ENCODE measurements around the gene LTB4R. TPM values are rescaled to one million over a fixed set of nuclear protein-coding genes. Genes with fewer than 3 reads are reported as not detected.

The LTB4R gene
- total RNA-seq, 1 experiment from 2014 or later: 10.3 TPM

DNA sequence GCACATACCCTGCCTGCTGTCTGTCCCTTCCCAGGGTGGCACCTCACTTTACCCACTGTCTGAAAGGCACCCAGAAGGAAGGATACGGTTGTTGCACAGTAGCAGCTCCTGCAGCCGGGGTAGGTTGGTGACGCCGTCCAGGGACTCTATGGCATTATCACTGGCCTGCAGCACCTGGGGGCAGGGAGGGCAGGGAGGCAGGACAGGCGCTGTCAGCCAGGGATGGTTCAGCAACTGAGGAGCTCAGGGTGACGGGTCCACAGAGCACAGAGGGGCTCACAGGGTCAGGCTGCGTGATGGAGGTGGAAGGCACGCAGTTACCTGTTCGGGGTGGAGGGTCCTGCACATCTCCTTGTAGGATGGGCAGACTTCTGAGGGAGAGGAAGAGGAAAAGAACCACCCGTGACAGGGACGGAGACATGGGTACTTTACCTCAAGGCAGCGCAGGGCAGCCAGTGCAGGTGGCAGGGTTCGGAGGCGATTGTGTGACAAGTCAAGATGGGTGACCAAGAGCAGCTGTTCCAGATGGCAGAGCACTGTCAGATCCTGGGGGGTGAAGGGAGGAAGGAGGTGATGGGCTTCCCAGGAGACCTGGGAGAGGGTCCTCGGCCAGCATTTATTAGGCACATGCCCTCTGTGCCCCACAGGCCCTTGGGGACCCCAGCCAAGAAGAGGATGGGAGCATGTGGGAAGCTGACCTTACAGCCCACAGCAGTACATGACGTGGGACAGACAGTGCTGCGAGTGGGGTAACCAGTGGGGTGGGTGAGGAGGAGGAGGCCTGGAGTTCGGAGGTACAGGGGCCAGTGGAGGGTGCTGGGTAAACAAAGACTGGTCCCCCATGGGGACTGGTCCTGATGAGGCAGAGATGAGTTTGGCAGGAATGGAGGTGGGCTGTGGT is 44.7 kb upstream of the LTB4R start:
- Histone ChIP-seq H3K79me2 (ENCODE audit: low read depth) (no peaks in the 10 kb centered on the region), H3K27me3 (ENCODE audit: insufficient read depth, low read depth) (no peaks in the 10 kb centered on the region), H3K4me2 (no peak overlapping the region), H3F3A (ENCODE audit: insufficient read depth, low read depth) (no peaks in the 10 kb centered on the region), H3K36me3 (ENCODE audit: low read depth) (no peaks in the 10 kb centered on the region), H3K4me1 (replicated peaks; ENCODE audit: insufficient read depth) (peaks cover under 1% of the 10 kb centered on the region; the same call in 1 of the 2 replicates), H3K27ac (no peak overlapping the region), H3K9me3 (ENCODE audit: insufficient read depth, low read depth) (no peaks in the 10 kb centered on the region), H3K9me2 (ENCODE audit: insufficient read depth) (no peaks in the 10 kb centered on the region), H3K4me3 (no peak overlapping the region), H4K20me1 (ENCODE audit: insufficient read depth) (no peaks in the 10 kb centered on the region), H2AFZ (no peak overlapping the region)
- no peak for DNase-seq
- TF ChIP-seq EZH2 (IDR thresholded peaks at IDR 0.05; ENCODE audit: low read depth): no peak
- TF ChIP-seq, protein P1, sequence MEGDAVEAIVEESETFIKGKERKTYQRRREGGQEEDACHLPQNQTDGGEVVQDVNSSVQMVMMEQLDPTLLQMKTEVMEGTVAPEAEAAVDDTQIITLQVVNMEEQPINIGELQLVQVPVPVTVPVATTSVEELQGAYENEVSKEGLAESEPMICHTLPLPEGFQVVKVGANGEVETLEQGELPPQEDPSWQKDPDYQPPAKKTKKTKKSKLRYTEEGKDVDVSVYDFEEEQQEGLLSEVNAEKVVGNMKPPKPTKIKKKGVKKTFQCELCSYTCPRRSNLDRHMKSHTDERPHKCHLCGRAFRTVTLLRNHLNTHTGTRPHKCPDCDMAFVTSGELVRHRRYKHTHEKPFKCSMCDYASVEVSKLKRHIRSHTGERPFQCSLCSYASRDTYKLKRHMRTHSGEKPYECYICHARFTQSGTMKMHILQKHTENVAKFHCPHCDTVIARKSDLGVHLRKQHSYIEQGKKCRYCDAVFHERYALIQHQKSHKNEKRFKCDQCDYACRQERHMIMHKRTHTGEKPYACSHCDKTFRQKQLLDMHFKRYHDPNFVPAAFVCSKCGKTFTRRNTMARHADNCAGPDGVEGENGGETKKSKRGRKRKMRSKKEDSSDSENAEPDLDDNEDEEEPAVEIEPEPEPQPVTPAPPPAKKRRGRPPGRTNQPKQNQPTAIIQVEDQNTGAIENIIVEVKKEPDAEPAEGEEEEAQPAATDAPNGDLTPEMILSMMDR (conservative IDR thresholded peaks at IDR 0.05): no peak
- CTCF ChIA-PET: no interaction called here
- no TSS peak for BruUV-seq (replicated peaks)
- intact Hi-C loops (cut with micrococcal nuclease; ENCODE audit: unreplicated experiment): no loop called here
- POLR2A ChIA-PET (ENCODE audit: unreplicated experiment): no interaction called here

DNA sequence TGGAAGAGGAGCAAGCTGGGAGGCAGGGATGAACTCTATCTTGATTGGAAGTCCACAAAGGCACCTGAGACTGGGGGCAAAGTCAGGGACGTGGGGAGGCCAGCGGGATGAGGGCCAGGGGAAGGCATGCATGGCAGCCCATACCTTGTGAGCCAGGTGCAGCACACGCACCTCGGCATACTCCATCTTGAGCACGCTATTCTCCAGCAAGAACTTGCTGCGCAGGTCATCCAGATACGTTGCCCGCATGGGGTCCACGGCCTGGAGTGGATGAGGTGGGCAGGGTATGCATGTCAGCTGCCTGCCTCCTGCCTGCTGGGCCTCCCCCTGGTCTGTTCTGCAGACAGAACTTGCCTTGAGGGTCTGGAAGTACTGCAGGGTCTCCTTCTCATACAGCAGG is 43.8 kb upstream of the LTB4R start:
- no peak for TF ChIP-seq EZH2 (IDR thresholded peaks at IDR 0.05; ENCODE audit: low read depth)
- TF ChIP-seq, protein P1 (conservative IDR thresholded peaks at IDR 0.05): no peak
- ChIA-PET POLR2A (ENCODE audit: unreplicated experiment) (no interaction called here), CTCF (no interaction called here)
- Histone ChIP-seq H3K27ac (no peak overlapping the region), H3K9me3 (ENCODE audit: insufficient read depth, low read depth) (no peaks in the 10 kb centered on the region), H3K36me3 (ENCODE audit: low read depth) (no peaks in the 10 kb centered on the region), H3K4me3 (no peak overlapping the region), H3K9me2 (ENCODE audit: insufficient read depth) (no peaks in the 10 kb centered on the region), H3K27me3 (ENCODE audit: insufficient read depth, low read depth) (no peaks in the 10 kb centered on the region), H3F3A (ENCODE audit: insufficient read depth, low read depth) (0 out of 2 replicates have a peak, but pooled peaks cover 4% of the 10 kb centered on the region), H3K4me1 (replicated peaks; ENCODE audit: insufficient read depth) (peaks cover 8% of the 10 kb centered on the region), H3K4me2 (no peak overlapping the region), H4K20me1 (ENCODE audit: insufficient read depth) (no peaks in the 10 kb centered on the region), H2AFZ (no peak overlapping the region), H3K79me2 (ENCODE audit: low read depth) (no peaks in the 10 kb centered on the region)
- BruUV-seq (replicated peaks): no TSS peak
- intact Hi-C loops (cut with micrococcal nuclease; ENCODE audit: unreplicated experiment): no loop called here
- DNase-seq: no peak

- POLR2A ChIA-PET (ENCODE audit: unreplicated experiment): no interaction called here
- 0 out of 2 replicates have a peak, but pooled peaks cover 5% of the 10 kb centered on the region for H3F3A ChIP-seq (ENCODE audit: insufficient read depth, low read depth)
- H3K9me3 ChIP-seq (ENCODE audit: insufficient read depth, low read depth): no peaks in the 10 kb centered on the region
- H2AFZ ChIP-seq: no peak overlapping the region
- DNase-seq: no peak
- peaks cover 8% of the 10 kb centered on the region for H3K4me1 ChIP-seq (replicated peaks; ENCODE audit: insufficient read depth)
- H3K79me2 ChIP-seq (ENCODE audit: low read depth): no peaks in the 10 kb centered on the region
- H3K27ac ChIP-seq: no peak overlapping the region
- no peak overlapping the region for H3K4me2 ChIP-seq
- no peak overlapping the region for H3K4me3 ChIP-seq
- TF ChIP-seq, protein P1 (conservative IDR thresholded peaks at IDR 0.05): no peak
- TF ChIP-seq EZH2 (IDR thresholded peaks at IDR 0.05; ENCODE audit: low read depth): no peak
- H3K27me3 ChIP-seq (ENCODE audit: insufficient read depth, low read depth): no peaks in the 10 kb centered on the region
- no peaks in the 10 kb centered on the region for H3K36me3 ChIP-seq (ENCODE audit: low read depth)
- intact Hi-C loops (cut with micrococcal nuclease; ENCODE audit: unreplicated experiment): no loop called here
- CTCF ChIA-PET: no interaction called here
- BruUV-seq (replicated peaks): no TSS peak
- no peaks in the 10 kb centered on the region for H3K9me2 ChIP-seq (ENCODE audit: insufficient read depth)
- no peaks in the 10 kb centered on the region for H4K20me1 ChIP-seq (ENCODE audit: insufficient read depth)
These were observed 43.1 kb upstream of the LTB4R start for GRCh38 chr14:24268225-24268624.

Measured in PC-9 (cell line).